Parathyroid adenoma (tissue), 2 donors: ENCODE data around the gene ATP8B3.

Experiments used
- H2AFZ ChIP-seq: fragments of 300-600 bp; sonication (generic); one replicate; pipeline ENCODE4 v1.7.0; 2017; ENCODE audit warnings: antibody characterized with exemption, mild to moderate bottlenecking
- H3K27ac ChIP-seq: fragments of 300-600 bp; sonication (generic); one replicate; pipeline ENCODE4 v1.7.0; 2017
- H3K27me3 ChIP-seq: fragments of 300-600 bp; sonication (generic); one replicate; pipeline ENCODE4 v1.7.0; 2017; ENCODE audit warnings: low read length; ENCODE audit not compliant: control insufficient read depth, insufficient read depth
- H3K36me3 ChIP-seq: fragments of 300-600 bp; sonication (generic); one replicate; pipeline ENCODE4 v1.7.0; 2017; ENCODE audit warnings: low read length; ENCODE audit not compliant: control insufficient read depth, insufficient read depth
- H3K4me1 ChIP-seq: fragments of 300-600 bp; sonication (generic); one replicate; pipeline ENCODE4 v1.7.0; 2017; ENCODE audit warnings: control low read depth
- H3K4me2 ChIP-seq: fragments of 300-600 bp; sonication (generic); one replicate; pipeline ENCODE4 v1.7.0; 2017; ENCODE audit warnings: low read length
- H3K4me3 ChIP-seq: fragments of 300-600 bp; sonication (generic); one replicate; pipeline ENCODE4 v1.7.0; 2017; ENCODE audit warnings: low read depth, low read length
- H3K79me2 ChIP-seq: fragments of 300-600 bp; sonication (generic); one replicate; pipeline ENCODE4 v1.7.0; 2017; ENCODE audit warnings: control low read depth
- H3K9ac ChIP-seq: fragments of 300-600 bp; sonication (generic); one replicate; pipeline ENCODE4 v1.7.0; 2017; ENCODE audit warnings: mild to moderate bottlenecking
- H3K9me3 ChIP-seq: fragments of 300-600 bp; sonication (generic); one replicate; pipeline ENCODE4 v1.7.0; 2017; ENCODE audit warnings: low read length; ENCODE audit not compliant: control insufficient read depth
- CTCF ChIP-seq: fragments of 300-600 bp; sonication (generic); IDR thresholded peaks from one replicate; pipeline ENCODE4 v1.7.0; 2017; ENCODE audit warnings: antibody characterized with exemption, mild to moderate bottlenecking
- donor health status: primary hyperparathyroidism.

ATP8B3 gene

GRCh38 chr19:1752757-1753728 is 59.0 kb downstream of the ATP8B3 start, which contains the start of gene ONECUT3:
TSS of gene ONECUT3 (plus strand) at chr19:1753506. CDS start at chr19:1753663, 157 bp downstream.
- Histone ChIP-seq H3K79me2 (no peaks in the 10 kb centered on the region), H3K27me3 (peaks cover 28% of the 10 kb centered on the region), H3K4me1 (no peaks in the 10 kb centered on the region), H3K9ac (no peak within 1 kb of the TSS), H3K27ac (no peak within 1 kb of the TSS), H3K4me2 (no peak within 1 kb of the TSS), H3K4me3 (no peak within 1 kb of the TSS), H3K9me3 (no peaks in the 10 kb centered on the region), H3K36me3 (no peaks in the 10 kb centered on the region), H2AFZ (no peak within 1 kb of the TSS)
- TF ChIP-seq CTCF = no peak

GRCh38 chr19:1752009-1752756 is 59.9 kb downstream of the ATP8B3 start:
- Histone ChIP-seq H3K4me1 (no peaks in the 10 kb centered on the region), H3K27me3 (peaks cover 35% of the 10 kb centered on the region)

GRCh38 chr19:1751367-1752008 is 60.6 kb downstream of the ATP8B3 start:
- Histone ChIP-seq H2AFZ (no peak overlapping the region), H3K9me3 (no peaks in the 10 kb centered on the region), H3K9ac (no peak overlapping the region), H3K4me3 (no peak overlapping the region), H3K27ac (no peak overlapping the region), H3K27me3 (peaks cover 32% of the 10 kb centered on the region), H3K4me2 (no peak overlapping the region), H3K36me3 (no peaks in the 10 kb centered on the region), H3K79me2 (no peaks in the 10 kb centered on the region), H3K4me1 (no peaks in the 10 kb centered on the region)
- TF ChIP-seq CTCF = no peak

More at GRCh38 chr19:1752009-1752756, 59.9 kb downstream of the ATP8B3 start:
- no peaks in the 10 kb centered on the region for H3K9me3 ChIP-seq
- H3K4me3 ChIP-seq = no peak overlapping the region
- no peak overlapping the region for H3K9ac ChIP-seq
- TF ChIP-seq CTCF = no peak
- H3K79me2 ChIP-seq = no peaks in the 10 kb centered on the region
- no peaks in the 10 kb centered on the region for H3K36me3 ChIP-seq
- H3K27ac ChIP-seq = no peak overlapping the region
- H3K4me2 ChIP-seq = no peak overlapping the region
- H2AFZ ChIP-seq = no peak overlapping the region

- no peak overlapping the region for H3K4me2 ChIP-seq
- H3K27me3 ChIP-seq = peaks cover 25% of the 10 kb centered on the region
- H3K36me3 ChIP-seq = no peaks in the 10 kb centered on the region
- H3K4me3 ChIP-seq = no peak overlapping the region
- no peaks in the 10 kb centered on the region for H3K9me3 ChIP-seq
- H3K9ac ChIP-seq = no peak overlapping the region
- no peak overlapping the region for H3K27ac ChIP-seq
- no peaks in the 10 kb centered on the region for H3K79me2 ChIP-seq
- TF ChIP-seq CTCF = no peak
- no peak overlapping the region for H2AFZ ChIP-seq
- no peaks in the 10 kb centered on the region for H3K4me1 ChIP-seq
Measured at GRCh38 chr19:1750343-1751021, 61.6 kb downstream of the ATP8B3 start.
